SJSA1 (cell line): ENCODE measurements around the gene CLEC4G. TPM values are rescaled to one million over a fixed set of nuclear protein-coding genes. Genes with fewer than 3 reads are reported as not detected.

ENCODE experiments used
- DNase-seq, 2 experiments: peaks; one replicate each; pipeline ENCODE4 v3.0.0-alpha.2; 2015 to 2020; ENCODE audit warnings: low spot score in 2 of 2, low read depth in 1 of 2
- H3K27ac ChIP-seq: fragments of 250-450 bp; sonication (Bioruptor Pico); 2 replicates; pipeline ENCODE4 v1.5.1; 2020; ENCODE audit warnings: mild to moderate bottlenecking, moderate library complexity
- H3K27me3 ChIP-seq: fragments of 250-450 bp; sonication (Bioruptor Pico); replicated peaks from 2 replicates; pipeline ENCODE4 v1.5.1; 2020; ENCODE audit warnings: mild to moderate bottlenecking, moderate library complexity
- H3K36me3 ChIP-seq: fragments of 250-450 bp; sonication (Bioruptor Pico); 2 replicates; pipeline ENCODE4 v1.5.1; 2020; ENCODE audit warnings: mild to moderate bottlenecking
- H3K4me1 ChIP-seq: fragments of 250-450 bp; sonication (Bioruptor Pico); replicated peaks from 2 replicates; pipeline ENCODE4 v1.6.1; 2021; ENCODE audit warnings: mild to moderate bottlenecking
- H3K4me3 ChIP-seq: fragments of 250-450 bp; sonication (Bioruptor Pico); 2 replicates; pipeline ENCODE4 v1.5.1; 2020; ENCODE audit warnings: mild to moderate bottlenecking
- H3K9me3 ChIP-seq: fragments of 250-450 bp; sonication (Bioruptor Pico); replicated peaks from 2 replicates; pipeline ENCODE4 v1.5.1; 2020; ENCODE audit warnings: mild to moderate bottlenecking
- total RNA-seq: library from RNA; depleted of rRNA; stranded (reverse); fragments of >200 nt; shearing (Covaris generic); gene quantifications from 2 replicates; pipeline ENCODE4 v1.2.3, GENCODE V29; 2014

Gene CLEC4G
- total RNA-seq, 1 experiment from 2014 or later, result not detected

DNA sequence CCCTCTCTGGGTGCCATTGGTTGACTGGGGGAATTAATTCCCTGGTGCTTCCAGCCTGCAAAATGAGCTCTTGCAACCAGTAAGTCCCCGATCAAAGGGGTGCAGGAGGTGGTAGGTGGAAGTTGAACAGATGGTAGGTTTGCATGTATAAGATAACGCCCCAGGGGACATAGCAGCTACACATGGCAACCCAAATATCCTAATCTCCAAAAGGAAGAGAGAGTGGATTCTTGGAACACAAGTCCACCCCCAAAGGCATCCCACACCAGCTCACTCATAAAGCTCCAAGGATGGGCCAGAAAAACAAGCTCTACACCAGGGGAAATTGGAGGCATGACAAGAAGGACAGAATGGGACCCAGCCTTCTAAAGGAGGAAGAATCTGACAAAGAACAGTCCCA is 10.7 kb upstream of the CLEC4G start:
- DNase-seq, result no peak
- Histone ChIP-seq H3K27me3 (0 out of 2 replicates have a peak, but pooled peaks cover 5% of the 10 kb centered on the region), H3K27ac (no peak overlapping the region), H3K36me3 (no peaks in the 10 kb centered on the region), H3K4me3 (no peak overlapping the region), H3K4me1 (no peaks in the 10 kb centered on the region), H3K9me3 (no peaks in the 10 kb centered on the region)

DNA sequence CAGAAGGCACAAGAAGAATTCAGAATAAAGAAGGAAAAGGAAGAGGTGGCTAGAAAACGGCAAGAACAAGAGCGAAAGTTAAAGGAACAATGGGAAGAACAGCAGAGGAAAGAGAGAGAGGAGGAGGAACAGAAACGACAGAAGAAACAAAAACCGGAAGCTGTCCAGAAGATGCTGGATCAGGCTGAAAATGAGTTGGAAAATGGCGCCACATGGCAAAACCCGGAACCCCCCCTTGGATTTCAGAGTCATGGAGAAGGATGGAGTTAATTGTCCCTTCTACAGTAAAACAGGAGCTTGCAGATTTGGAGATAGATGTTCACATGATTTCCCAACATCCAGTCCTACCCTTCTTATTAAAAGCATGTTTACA is 8.8 kb upstream of the CLEC4G start:
- no peaks in the 10 kb centered on the region for H3K4me1 ChIP-seq
- H3K4me3 ChIP-seq, result no peak overlapping the region

GRCh38 chr19:7739801-7740681 is 8.1 kb upstream of the CLEC4G start:
- no peak for DNase-seq
- Histone ChIP-seq H3K9me3 (no peaks in the 10 kb centered on the region), H3K36me3 (no peaks in the 10 kb centered on the region), H3K4me1 (no peaks in the 10 kb centered on the region), H3K4me3 (no peak overlapping the region), H3K27me3 (0 out of 2 replicates have a peak, but pooled peaks cover 5% of the 10 kb centered on the region), H3K27ac (no peak overlapping the region)

More for the DNA sequence above, 8.8 kb upstream of the CLEC4G start:
- H3K36me3 ChIP-seq, result no peaks in the 10 kb centered on the region
- H3K9me3 ChIP-seq, result no peaks in the 10 kb centered on the region
- H3K27ac ChIP-seq, result no peak overlapping the region
- DNase-seq, result no peak
- 0 out of 2 replicates have a peak, but pooled peaks cover 5% of the 10 kb centered on the region for H3K27me3 ChIP-seq

DNA sequence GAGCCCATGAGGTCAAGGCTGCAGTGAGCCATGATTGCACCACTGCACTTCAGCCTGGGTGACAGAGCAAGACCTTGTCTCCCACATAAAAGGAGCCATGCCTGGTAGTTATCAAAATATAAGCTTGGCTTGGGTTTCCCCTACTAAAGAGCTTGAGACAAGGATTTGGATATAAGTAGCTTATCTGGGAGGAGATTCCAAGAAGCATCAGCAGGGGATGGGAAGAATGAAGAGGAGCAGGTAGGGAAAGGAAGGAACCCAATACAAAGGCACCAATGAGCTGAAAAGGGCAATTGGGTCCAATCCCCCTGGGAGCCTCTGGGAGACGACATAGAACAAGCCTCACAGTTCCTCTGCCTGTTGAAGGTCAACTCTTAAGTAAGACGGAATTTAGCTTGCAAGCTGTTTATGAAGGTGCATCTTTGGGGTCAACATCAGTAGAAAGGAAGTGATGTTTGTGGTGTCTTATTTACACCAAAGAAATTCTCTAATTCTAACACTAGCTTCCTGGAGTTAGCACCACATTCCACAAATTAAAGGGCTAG is 7.4 kb upstream of the CLEC4G start:
- Histone ChIP-seq H3K36me3 (no peaks in the 10 kb centered on the region), H3K27ac (no peak overlapping the region), H3K9me3 (no peaks in the 10 kb centered on the region), H3K4me1 (no peaks in the 10 kb centered on the region), H3K27me3 (0 out of 2 replicates have a peak, but pooled peaks cover 5% of the 10 kb centered on the region), H3K4me3 (no peak overlapping the region)
- no peak for DNase-seq

DNA sequence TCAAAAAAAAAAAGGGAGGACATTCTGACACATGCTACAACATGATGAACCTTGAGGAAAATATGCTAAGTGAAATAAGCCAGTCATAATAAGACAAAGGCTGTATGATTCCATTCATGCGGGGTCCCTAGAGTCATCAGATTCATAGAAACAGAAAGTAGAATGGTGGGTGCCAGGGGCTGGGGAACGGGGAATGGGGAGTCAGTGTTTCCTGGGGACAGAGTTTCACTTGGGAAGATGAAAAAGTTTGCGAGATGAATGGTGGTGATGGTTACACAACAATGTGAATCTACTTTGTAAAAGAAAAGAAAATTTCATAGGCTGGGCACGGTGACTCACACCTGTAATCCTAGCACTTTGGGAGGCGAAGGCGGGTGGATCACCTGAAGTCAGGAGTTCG is 6.1 kb upstream of the CLEC4G start:
- no peak for DNase-seq
- H3K9me3 ChIP-seq, result no peaks in the 10 kb centered on the region
- H3K4me1 ChIP-seq, result no peaks in the 10 kb centered on the region
- H3K36me3 ChIP-seq, result no peaks in the 10 kb centered on the region
- 0 out of 2 replicates have a peak, but pooled peaks cover 5% of the 10 kb centered on the region for H3K27me3 ChIP-seq
- H3K4me3 ChIP-seq, result no peak overlapping the region
- no peak overlapping the region for H3K27ac ChIP-seq

- no peaks in the 10 kb centered on the region for H3K9me3 ChIP-seq
- no peak overlapping the region for H3K4me3 ChIP-seq
- DNase-seq, result no peak
- H3K36me3 ChIP-seq, result no peaks in the 10 kb centered on the region
- H3K27ac ChIP-seq, result no peak overlapping the region
- no peaks in the 10 kb centered on the region for H3K4me1 ChIP-seq
- H3K27me3 ChIP-seq, result peaks cover 8% of the 10 kb centered on the region
Observed at GRCh38 chr19:7737215-7737614, 5.3 kb upstream of the CLEC4G start.

DNA sequence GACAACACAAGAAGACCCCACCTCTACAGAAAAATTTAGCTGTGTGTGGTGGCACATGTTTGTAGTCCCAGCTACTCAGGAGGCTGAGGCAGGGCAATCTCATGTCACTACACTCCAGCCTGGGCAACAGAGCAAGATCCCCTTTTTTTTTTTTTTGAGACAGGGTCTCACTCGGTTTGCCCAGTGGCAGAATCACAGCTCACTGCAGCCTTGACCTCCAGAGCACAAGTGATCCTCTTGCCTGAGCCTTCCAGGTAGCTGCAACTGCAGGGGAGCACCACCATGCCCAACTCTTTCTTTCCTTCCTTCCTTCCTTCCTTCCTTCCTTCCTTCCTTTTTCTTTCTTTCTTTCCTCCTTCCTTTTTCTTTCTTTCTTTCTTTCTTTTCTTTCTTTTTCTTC is 4.2 kb upstream of the CLEC4G start:
- Histone ChIP-seq H3K9me3 (no peaks in the 10 kb centered on the region), H3K27ac (no peak overlapping the region), H3K27me3 (peaks cover 12% of the 10 kb centered on the region), H3K4me1 (no peaks in the 10 kb centered on the region), H3K36me3 (no peaks in the 10 kb centered on the region), H3K4me3 (no peak overlapping the region)
- DNase-seq, result no peak

GRCh38 chr19:7734220-7735203 is 2.6 kb upstream of the CLEC4G start:
- DNase-seq, result no peak
- Histone ChIP-seq H3K9me3 (no peaks in the 10 kb centered on the region), H3K4me3 (no peak overlapping the region), H3K4me1 (no peaks in the 10 kb centered on the region), H3K27ac (no peak overlapping the region), H3K27me3 (peaks cover 16% of the 10 kb centered on the region), H3K36me3 (no peaks in the 10 kb centered on the region)

DNA sequence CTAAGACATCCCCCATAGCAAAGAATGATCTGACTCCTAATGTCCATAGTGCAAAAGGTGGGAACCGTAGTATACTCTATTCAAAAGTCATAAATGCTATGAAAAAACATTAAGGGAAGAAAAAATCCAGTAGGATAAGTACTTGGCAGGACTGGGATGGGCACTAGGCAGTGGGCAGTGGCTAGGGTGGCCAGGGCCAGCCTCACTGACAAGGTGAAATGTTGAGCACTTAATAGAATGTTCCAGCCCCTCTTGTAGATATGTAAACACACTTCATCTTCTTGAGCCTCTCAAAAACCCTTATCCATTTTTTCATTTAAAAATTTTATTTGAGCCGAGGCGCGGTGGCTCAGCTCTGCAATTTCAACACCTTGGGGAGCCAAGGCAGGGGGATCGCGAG is 1.5 kb upstream of the CLEC4G start:
- Histone ChIP-seq H3K9me3 (no peaks in the 10 kb centered on the region), H3K36me3 (no peaks in the 10 kb centered on the region), H3K4me3 (no peak overlapping the region), H3K4me1 (no peaks in the 10 kb centered on the region), H3K27ac (no peak overlapping the region), H3K27me3 (peaks cover 25% of the 10 kb centered on the region)
- no peak for DNase-seq

GRCh38 chr19:7731615-7732014 is 295 bp downstream of the CLEC4G start:
- peaks cover 35% of the 10 kb centered on the region for H3K27me3 ChIP-seq
- H3K4me1 ChIP-seq, result no peaks in the 10 kb centered on the region

DNA sequence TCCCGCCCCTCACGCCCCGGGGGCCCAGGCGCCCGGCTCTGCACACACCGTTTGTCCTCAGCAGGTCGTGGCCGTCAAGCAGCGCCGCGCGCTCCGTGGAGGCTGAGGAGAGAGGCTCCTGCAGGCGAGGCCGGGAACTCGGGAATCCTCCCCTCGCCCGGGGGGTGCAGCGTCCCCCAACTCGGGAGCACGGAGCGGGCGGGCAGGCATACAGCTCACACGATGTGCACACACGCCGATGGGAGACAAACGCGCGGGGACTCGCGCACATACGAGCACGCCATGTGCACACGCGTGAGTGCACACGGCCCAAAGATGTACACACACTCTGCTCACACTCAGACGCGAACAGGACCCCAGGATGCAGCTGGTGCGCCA is 703 bp downstream of the CLEC4G start:
- no peaks in the 10 kb centered on the region for H3K36me3 ChIP-seq
- no peaks in the 10 kb centered on the region for H3K4me1 ChIP-seq
- no peak for DNase-seq
- H3K27me3 ChIP-seq, result peaks cover 37% of the 10 kb centered on the region
- no peak overlapping the region for H3K27ac ChIP-seq
- H3K9me3 ChIP-seq, result no peaks in the 10 kb centered on the region
- H3K4me3 ChIP-seq, result no peak overlapping the region

More at GRCh38 chr19:7731615-7732014, 295 bp downstream of the CLEC4G start:
- H3K9me3 ChIP-seq, result no peaks in the 10 kb centered on the region
- no peak overlapping the region for H3K27ac ChIP-seq
- H3K4me3 ChIP-seq, result no peak overlapping the region
- DNase-seq, result no peak
- no peaks in the 10 kb centered on the region for H3K36me3 ChIP-seq

GRCh38 chr19:7730286-7731217 is 1.4 kb downstream of the CLEC4G start:
- Histone ChIP-seq H3K9me3 (no peaks in the 10 kb centered on the region), H3K4me1 (no peaks in the 10 kb centered on the region), H3K36me3 (no peaks in the 10 kb centered on the region), H3K27ac (no peak overlapping the region), H3K4me3 (no peak overlapping the region), H3K27me3 (peaks cover 37% of the 10 kb centered on the region)
- no peak for DNase-seq

GRCh38 chr19:7729831-7730285 is 2.1 kb downstream of the CLEC4G start:
- Histone ChIP-seq H3K4me3 (no peak overlapping the region), H3K4me1 (no peaks in the 10 kb centered on the region), H3K27ac (no peak overlapping the region), H3K36me3 (no peaks in the 10 kb centered on the region), H3K9me3 (no peaks in the 10 kb centered on the region), H3K27me3 (peaks cover 37% of the 10 kb centered on the region)
- no peak for DNase-seq
